Activated CD8-positive, alpha-beta memory T cell treated with anti-CD3 and anti-CD28 coated beads for 36 hours (primary cell): Measurements from ENCODE around the gene SLX4IP. TPM values are rescaled to one million over a fixed set of nuclear protein-coding genes. Genes with fewer than 3 reads are reported as not detected.
"Not testable (repeated sequence)": the region's sequence is repeated elsewhere in the genome, so short reads cannot be mapped to it uniquely, and the experiment has no call there.

Experiments
- CTCF ChIA-PET: fragments of 350-600 bp; sonication (Branson Sonifier 250); formaldehyde crosslinking; loops from one replicate; lab custom pipeline; 2021; ENCODE audit warnings: antibody characterized with exemption; lab: Charles Lee
- POLR2A ChIA-PET: fragments of 350-600 bp; sonication (Branson Sonifier 250); formaldehyde crosslinking; loops from one replicate; lab custom pipeline; 2021; ENCODE audit warnings: antibody characterized with exemption; lab: Charles Lee
- total RNA-seq, 2 experiments: library from RNA; stranded (reverse); gene quantifications; one replicate each; pipeline ENCODE4 v1.2.3, GENCODE V29; 2021

SLX4IP gene
- 1 to 10 TPM; 6.1 to 7.0 TPM for total RNA-seq

DNA sequence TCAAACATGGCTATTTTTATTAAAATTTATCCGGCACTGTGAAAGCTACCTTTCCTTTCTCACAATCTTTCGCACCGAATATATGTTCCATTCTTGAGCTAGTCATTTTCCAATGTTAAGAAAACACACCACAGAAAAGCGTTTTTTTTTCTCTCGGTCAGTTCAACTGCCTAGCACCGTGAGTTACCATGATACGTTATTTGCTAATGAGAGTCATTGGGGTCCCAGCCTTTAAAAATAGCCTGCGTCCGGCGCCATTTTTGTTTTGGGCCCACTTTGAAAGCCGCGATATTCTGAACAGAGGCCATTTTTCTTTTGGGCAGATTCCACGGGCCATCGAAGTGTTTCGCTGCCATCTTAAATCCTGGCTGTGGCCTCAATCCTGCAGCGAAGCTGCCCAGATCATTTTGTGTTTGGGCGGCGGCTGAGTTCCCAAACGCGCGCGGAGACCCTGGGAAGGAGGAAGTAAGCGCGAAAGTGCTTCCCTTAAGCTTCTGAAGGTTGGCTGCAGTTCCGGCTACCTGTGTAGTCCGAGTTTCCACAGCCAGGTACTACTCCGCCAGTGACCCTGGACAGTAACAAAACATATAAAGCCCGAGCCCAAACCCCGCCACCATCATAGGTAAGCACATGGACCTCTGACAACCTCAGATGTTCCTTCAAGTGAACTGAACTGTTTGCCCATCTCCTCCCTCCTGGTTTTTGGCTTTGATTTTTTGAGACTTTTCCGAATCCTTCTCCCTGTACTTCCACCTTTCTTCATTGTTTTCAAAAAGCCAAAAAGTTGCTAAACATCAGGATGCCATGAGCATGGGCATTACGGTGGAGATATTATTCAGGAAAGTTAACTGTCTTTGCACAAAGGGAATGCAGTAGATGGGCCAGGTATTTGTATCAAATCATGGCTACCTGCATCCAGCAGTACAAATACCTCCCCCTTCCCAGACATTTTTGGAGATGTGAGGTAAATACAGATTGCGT is at the start of gene SLX4IP:
Gene SLX4IP (plus strand): TSS at position 474 of the 981 bp plus-strand sequence. CDS start 22,900 bp downstream, outside the sequence.
- ChIA-PET CTCF (interaction anchor here (1.1 kb wide), 1 partner anchor 17 kb away, joined by 3 read pairs; no protein-coding TSS in a partner anchor), POLR2A (interaction anchor here (0.9 to 1.2 kb wide), 3 partner anchors 80 to 241 kb away, joined by 3 to 7 read pairs (median 5); no protein-coding TSS in a partner anchor)

DNA sequence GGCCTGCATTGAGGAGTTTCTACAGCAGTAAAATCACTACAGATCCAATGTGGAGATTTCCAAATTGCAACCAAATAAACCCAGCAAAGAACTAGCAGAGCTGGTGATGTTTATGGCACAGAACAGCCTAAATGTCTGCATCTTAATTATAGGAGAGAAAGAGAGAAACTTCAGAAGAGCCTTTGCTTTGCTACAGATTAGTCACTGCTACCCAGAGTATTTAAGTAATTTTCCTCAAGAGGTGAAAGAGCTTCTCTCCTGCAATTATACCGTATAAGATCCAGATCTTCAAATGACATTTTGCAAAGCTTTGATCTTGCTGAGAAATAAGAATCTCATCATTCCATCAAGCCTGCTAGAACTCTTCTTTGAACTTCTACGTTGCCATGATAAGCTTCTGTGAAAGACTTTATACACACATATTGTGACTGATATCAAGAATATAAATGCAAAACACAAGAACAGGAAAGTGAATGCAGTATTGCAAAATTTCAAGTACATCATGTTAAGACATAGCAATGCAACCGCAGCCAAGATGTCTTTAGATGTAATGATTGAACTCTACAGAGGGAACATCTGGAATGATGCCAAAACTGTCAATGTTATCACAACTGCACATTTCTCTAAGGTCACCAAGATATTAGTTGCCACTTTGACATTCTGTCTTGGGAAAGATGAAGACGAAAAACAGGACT is 49.1 kb upstream of the SLX4IP start:
- ChIA-PET CTCF (no interaction called here), POLR2A (no interaction called here)

DNA sequence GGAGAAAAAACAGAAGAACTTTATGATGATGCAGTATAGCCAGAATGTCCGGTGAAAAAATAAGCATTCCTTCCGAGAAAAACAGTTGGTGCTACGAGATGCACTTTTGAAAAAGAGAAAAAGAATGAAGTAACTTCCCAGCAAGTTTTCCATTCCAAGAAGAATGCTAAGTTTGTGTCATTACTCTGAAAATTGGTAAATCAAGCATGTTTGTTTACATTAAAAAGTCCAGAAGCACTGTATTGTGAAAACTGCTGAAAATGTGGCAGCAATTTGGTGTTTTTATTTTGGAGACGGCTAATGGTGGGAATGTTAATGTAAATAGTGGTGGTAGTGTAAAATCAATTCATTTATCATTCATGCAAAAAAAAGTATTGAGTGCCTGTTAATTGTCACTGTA is 47.4 kb upstream of the SLX4IP start:
- ChIA-PET CTCF (no interaction called here), POLR2A (no interaction called here)

DNA sequence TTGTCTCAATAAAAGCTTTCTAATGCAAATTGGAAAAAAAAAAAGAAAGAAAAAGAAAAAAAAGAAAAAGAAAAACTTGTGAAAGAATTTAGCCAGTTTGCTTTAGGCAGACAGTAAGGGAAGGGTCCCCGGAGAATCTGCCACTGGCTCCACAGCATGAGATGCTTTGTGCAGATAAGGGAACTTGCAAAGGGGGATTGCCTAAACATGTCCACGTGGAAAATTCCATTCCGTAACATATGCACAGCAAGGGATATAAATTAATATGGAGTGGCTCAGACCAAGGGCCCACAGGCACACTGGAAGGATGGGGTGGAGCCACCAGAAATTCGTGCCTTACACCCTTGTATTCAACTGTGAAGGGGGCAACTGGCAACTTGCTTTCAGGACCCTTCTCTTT is 46.5 kb upstream of the SLX4IP start:
- POLR2A ChIA-PET, result no interaction called here
- CTCF ChIA-PET, result no interaction called here

DNA sequence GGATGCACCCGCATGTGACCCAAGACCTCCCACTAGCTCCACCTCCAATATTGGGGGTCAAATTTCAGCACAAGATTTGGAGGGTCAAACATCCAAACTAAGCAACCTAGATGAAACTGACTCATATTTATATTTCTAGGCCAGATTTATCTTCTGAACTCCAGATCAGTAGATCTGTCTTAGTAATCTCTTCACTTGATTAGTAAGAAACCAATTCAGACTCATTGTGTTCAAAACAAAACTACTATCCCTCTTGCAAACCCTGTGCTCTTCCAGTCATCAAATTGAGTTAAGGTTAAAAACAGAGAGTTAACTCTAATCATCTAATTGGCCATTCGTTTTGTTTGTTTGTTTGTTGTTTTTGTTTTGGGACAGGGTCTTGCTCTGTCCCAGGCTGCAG is 44.4 kb upstream of the SLX4IP start:
- POLR2A ChIA-PET, result interaction anchor here (0.6 kb wide), 1 partner anchor 19 kb away, joined by 7 read pairs; no protein-coding TSS in a partner anchor

DNA sequence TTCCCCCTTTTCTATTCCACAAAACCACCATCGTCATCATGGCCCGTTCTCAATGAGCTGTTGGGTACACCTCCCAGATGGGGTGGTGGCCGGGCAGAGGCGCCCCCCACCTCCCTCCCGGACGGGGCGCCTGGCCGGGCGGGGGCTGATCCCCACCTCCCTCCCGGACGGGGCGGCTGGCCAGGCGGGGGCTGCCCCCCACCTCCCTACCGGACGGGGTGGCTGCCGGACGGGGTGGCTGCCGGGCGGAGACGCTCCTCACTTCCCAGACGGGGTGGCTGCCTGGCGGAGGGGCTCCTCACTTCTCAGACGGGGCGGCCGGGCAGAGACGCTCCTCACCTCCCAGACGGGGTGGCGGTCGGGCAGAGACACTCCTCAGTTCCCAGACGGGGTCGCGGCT is 40.4 kb upstream of the SLX4IP start:
- POLR2A ChIA-PET, CTCF ChIA-PET: not testable (repeated sequence)

More for the DNA sequence above, 44.4 kb upstream of the SLX4IP start:
- CTCF ChIA-PET, result no interaction called here

DNA sequence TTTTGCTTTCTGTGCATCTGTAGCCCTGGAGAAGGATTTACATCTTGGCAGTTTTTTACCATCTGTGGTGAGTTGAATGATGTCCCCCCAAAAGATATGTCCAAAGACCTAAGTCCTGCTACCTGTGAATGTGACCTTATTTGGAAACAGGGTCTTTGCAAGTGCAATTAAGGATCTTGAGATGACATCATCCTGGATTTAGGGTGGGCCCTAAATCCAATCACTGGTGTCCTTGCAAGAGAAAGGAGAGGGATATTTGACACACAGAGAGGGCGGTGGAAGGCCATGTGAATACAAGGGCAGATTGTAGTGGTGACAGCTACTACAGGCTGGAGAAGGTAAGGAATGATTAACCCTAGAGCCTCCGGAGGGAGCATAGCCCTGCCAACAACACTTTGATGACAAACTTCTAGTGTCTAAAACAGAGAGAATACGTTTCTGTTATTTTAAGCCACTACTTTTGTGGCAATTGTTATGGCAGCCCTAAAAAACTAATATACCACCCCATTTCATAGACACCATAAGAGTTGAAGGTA is 36.2 kb upstream of the SLX4IP start:
- POLR2A ChIA-PET, result no interaction called here
- CTCF ChIA-PET, result no interaction called here

DNA sequence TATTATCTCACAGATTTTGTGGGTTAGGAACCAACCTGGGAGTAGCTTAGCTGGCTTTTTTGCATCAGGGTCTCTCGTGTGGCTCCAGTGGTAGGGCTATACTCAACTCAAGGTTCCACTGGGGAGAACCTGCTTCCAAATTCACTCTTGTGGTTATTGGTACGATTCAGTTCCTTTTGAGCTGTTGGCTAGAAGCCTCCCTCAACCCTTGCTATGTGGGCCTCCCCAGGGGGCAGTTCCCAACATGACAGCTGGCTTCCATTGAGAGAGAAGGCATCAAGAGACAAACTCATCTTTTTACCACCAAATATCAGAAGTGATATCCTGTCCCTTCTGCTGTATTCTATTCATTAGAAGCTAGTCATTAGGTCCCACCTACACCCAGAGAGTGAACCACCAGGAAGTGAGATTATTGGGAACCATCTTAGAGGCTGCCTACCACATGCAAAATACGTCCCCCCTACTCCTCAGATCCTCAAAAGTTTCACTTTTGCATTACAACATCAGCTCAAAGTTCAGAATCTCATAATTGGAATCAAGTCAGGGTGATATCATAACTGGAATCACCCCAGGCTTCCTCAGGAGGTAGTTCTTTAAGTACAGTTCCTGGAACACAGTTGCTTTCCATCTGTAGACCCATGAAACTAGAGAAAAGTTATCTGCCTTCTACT is 32.0 kb upstream of the SLX4IP start:
- POLR2A ChIA-PET, result interaction anchor here (0.6 kb wide), 1 partner anchor 13 kb away, joined by 3 read pairs; no protein-coding TSS in a partner anchor
- CTCF ChIA-PET, result no interaction called here

DNA sequence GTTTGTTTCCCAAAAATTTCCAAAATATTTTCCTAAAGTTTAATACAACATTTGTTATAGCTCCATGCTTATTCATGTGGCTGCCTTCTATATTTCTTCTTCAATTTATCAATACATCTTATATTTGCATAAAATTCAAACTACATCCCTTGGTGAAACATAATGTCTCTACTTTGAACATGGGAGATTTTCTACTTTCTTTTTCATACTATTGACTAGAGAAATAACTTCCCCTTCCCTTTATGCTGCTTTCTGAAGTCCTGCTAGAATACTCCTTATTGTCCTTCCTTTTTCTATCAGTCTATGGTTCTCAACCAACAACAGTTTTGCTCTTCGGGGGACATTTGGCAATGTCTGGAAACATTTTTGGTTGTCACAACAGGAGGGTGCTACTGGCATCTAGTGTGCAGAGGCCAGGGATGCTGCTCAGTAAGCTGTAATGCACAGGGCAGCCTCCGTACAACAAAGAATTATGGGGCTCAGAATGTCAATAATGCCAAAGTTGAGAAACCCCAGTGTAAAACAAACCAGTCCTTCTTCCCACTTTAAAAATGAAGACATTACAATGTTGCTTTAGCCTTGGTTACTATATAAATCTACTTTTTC is 31.0 kb upstream of the SLX4IP start:
- ChIA-PET POLR2A (no interaction called here), CTCF (no interaction called here)

DNA sequence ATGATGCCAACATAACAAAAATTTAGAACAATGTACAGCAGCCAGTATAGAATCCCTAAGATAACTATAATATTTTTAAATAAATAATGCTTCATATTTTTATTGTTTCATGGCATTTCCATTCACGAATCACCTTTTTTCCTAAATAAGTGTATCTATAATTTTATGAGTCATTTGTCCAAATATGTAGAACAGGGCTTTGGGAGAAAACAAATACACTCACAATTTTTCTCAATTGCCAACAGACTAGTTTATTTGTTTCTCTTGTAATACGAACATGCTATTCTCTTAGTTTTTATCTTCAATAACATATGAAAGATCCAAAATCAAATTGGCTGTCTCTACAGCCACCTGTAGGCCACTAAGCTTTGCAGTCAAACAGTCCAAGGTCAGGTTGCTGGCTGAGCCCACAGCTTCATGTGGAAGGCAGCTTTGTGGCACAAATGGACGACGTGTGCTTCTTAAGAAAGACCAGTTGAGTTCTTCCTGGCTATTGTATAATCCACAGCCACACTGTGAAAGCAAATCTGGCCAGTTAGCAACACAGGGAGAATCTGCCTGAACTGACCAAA is 30.1 kb upstream of the SLX4IP start:
- POLR2A ChIA-PET, result no interaction called here
- CTCF ChIA-PET, result no interaction called here

DNA sequence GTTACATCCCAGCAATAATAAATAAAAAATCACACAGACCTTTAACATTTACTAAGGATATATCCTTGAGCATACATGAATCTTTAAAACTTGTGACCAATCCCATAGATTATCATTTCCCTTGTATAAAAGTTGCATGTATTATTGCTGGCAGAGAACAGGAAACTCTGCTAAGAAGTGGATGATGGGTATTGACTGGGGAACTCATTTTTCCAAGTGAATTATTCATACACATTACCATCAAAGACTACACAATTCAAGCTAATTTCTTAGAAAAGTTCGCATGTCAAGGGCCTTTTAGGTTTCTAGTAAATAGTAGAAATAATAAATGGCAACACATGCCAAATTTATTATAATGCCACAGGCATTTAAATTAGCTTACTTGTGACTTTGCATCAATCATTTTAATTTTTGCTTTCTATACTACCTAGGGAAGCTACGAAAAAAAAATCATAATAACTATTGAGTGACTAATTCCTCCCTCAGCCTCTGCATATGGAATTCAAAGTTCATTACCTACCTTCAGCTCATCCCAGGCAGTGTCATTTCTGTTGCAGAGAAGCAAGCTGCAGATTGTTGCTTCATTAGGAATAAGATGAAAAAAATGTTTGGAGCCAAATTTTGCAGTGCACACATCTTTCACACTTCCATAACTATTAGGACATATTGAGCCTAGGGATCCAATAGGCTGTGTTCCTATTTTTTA is 26.8 kb upstream of the SLX4IP start:
- ChIA-PET CTCF (no interaction called here), POLR2A (no interaction called here)

DNA sequence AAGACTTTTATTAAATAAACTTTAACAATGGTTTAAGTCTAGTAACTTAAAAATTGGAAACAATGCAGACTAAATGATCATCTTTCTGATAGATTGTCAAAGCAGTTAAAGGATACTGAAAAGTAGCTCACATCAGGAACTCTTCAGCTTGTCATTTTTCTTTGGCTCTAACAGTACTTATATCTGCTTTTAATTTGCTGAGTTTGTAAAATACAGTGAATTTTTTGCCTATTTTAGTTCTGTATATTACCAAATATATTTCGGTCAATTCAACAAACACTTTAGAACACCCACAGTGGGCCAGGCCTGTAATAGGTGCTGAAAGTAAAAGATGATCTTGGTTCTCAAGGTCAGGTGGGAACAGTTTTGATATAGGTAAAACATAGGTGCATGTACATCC is 23.4 kb upstream of the SLX4IP start:
- POLR2A ChIA-PET, result no interaction called here
- CTCF ChIA-PET, result no interaction called here

DNA sequence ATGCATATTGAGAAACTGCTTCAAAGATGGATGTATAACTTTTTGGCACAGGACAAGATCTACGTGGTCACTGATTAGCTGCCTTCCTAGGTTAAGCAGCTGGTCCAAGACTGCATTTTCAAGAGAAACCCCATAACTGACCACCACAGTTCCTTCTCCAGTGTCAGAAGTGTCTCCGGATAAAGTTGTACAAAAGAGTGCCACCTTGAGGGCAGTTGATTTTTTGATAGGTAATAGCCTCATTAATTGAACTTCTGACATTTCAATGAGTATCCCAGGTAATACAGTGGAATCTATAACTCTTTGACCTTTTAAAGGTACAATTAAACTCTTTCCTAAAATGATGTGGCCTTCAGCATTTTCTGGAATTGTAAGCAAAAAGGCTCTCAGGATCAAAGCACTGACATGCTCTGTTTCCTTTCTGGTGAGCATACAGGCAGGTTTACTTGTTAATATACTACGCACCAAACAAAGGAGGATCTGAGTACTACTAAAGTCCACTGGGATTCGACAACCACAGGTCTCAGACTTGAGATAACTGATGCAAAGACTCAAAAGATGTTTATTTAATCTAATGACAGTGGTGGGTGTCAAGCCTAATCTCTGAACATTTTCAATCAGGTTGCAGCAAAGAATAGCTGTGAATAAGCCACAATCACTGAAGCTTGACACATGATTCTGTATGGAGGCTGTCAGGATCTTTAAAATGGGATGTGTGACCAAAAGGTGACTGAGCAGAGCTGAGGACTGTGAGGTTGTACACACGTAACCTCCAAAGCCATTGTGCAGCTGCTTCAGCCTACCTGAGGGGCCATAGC is 22.3 kb upstream of the SLX4IP start:
- CTCF ChIA-PET, result interaction anchor here (0.8 kb wide), 1 partner anchor 14 kb away, joined by 3 read pairs; no protein-coding TSS in a partner anchor
- POLR2A ChIA-PET, result no interaction called here

DNA sequence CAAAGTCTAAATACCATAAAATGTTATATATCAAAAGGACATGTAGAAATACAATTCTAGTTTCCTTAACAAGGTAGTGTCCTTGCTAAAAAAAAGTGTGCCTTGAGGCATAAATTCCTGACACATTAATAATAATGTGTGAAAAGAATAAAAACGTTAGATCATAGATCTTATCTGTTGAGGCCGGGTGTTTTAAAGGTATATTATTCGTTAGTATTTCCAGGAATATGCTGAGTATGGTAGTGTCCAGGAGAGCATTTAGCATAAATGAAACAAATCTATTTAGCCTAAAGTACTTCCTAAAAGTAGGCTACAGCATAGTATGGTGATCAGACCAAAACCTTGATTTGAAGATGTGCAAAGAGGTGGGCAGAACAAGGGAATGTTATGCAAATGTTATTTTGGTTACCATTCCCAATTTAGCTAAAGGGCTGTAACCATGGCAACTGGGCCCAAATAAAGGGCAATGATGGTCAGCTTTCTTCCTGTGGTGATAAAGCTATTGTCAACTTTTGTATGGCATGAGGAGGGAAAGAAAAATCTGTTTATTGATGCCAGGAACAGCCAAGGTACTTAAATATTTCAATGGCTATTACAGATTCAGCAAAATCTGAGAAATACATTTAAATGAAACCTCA is 20.0 kb upstream of the SLX4IP start:
- ChIA-PET POLR2A (no interaction called here), CTCF (no interaction called here)

DNA sequence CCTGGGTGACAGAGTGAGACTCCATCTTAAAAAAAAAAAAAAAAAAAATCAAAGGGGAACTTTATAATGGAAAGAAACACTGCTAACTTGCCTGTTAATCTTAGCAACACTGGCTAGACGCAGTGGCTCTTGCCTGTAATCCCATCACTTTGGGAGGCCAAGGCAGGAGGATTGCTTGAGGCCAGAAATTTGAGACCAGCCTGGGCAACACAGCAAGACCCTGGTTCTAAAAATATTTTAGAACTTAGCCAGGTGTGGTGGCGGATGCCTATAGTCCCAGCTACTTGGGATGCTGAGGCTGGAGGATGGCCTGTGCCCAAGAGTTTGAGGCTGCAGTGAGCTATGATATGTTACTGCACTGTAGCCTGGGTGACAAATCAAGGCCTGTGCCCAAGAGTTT is 17.9 kb upstream of the SLX4IP start:
- CTCF ChIA-PET, result not testable (repeated sequence)

DNA sequence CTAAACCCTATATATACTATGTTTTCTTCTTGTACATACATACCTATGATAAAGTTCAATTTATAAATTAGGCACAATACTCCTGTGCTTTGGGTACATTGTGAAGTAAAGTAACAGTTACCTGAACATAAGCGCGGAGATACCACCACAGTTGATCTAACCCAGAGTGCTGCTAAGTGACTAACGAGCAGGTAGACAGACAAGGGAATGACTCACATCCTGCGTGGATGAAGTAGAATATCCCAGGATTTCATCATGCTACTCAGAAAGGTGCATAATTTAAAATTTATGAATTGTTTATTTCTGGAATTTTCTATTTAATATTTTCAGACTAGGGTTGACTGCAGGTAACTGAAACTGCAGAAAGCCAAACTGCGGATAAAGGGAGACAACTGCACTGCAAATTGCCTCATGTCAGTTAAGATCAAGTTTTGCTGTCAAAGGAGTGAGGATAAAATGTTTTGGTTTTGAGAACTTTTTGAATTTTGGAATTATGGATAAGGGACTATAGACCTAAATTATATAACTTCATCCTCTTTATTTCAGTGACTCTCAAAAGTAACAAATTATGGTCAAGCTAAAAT is 15.5 kb upstream of the SLX4IP start:
- CTCF ChIA-PET, result no interaction called here
- POLR2A ChIA-PET, result no interaction called here

More for the DNA sequence above, 17.9 kb upstream of the SLX4IP start:
- POLR2A ChIA-PET, result not testable (repeated sequence)
